Measurements from ENCODE around the gene OXSM.

Gene OXSM

GRCh38 chr3:25789596-25790556, at the start of gene OXSM:
TSS of gene OXSM (plus strand) at chr3:25790090. CDS start at chr3:25791021, 931 bp downstream.
- DNase-seq = peak; percentile 17 to 87 (median 74)

- DNase-seq = no peak
These were observed 45.4 kb upstream of the OXSM start for GRCh38 chr3:25744470-25744869.

- DNase-seq = no peak
These were observed 42.9 kb upstream of the OXSM start for GRCh38 chr3:25747033-25747432.

GRCh38 chr3:25748189-25748588, 41.7 kb upstream of the OXSM start:
- no peak for DNase-seq

GRCh38 chr3:25749031-25749581, 40.8 kb upstream of the OXSM start:
- no peak for DNase-seq

GRCh38 chr3:25751048-25751447, 38.8 kb upstream of the OXSM start:
- no peak for DNase-seq

GRCh38 chr3:25751725-25752124, 38.2 kb upstream of the OXSM start:
- DNase-seq = no peak

GRCh38 chr3:25768851-25769250, 21.0 kb upstream of the OXSM start:
- DNase-seq = no peak

GRCh38 chr3:25775936-25776335, 14.0 kb upstream of the OXSM start:
- DNase-seq = no peak

GRCh38 chr3:25780618-25781017, 9.3 kb upstream of the OXSM start:
- no peak for DNase-seq

GRCh38 chr3:25781145-25781757, 8.6 kb upstream of the OXSM start:
- no peak for DNase-seq

GRCh38 chr3:25781758-25782594, 7.9 kb upstream of the OXSM start:
- DNase-seq = no peak

GRCh38 chr3:25782636-25782937, 7.3 kb upstream of the OXSM start:
- DNase-seq = no peak

GRCh38 chr3:25782938-25783660, 6.8 kb upstream of the OXSM start, which contains the start of gene NGLY1:
TSS of gene NGLY1 (minus strand) at chr3:25783443. CDS start at chr3:25783390, 53 bp downstream.
- peak in 57 of 58 donors; percentile 38 to 89 (median 76) for DNase-seq

GRCh38 chr3:25783661-25784512, 6.0 kb upstream of the OXSM start:
- DNase-seq = peak in 38 of 58 donors; percentile 23 to 84 (median 66)

GRCh38 chr3:25784971-25785370, 4.9 kb upstream of the OXSM start:
- DNase-seq = no peak

GRCh38 chr3:25785826-25786225, 4.1 kb upstream of the OXSM start:
- no peak for DNase-seq

GRCh38 chr3:25787689-25788088, 2.2 kb upstream of the OXSM start:
- DNase-seq = no peak

GRCh38 chr3:25789209-25789595, 688 bp upstream of the OXSM start:
- no peak for DNase-seq

GRCh38 chr3:25801786-25802185, 11.9 kb downstream of the OXSM start:
- DNase-seq = no peak
